Hematopoietic multipotent progenitor cell treated with erythropoietin and hydrocortisone succinate and interleukin-3 and kit ligand, for 8 days (in vitro differentiated cells): ENCODE measurements around the gene NUP153.
"Not testable (repeated sequence)": the region's sequence is repeated elsewhere in the genome, so short reads cannot be mapped to it uniquely, and the experiment has no call there.

ENCODE experiments used
- DNase-seq: peaks from one replicate; pipeline ENCODE4 v3.0.0-alpha.2; 2015

The NUP153 gene

DNA sequence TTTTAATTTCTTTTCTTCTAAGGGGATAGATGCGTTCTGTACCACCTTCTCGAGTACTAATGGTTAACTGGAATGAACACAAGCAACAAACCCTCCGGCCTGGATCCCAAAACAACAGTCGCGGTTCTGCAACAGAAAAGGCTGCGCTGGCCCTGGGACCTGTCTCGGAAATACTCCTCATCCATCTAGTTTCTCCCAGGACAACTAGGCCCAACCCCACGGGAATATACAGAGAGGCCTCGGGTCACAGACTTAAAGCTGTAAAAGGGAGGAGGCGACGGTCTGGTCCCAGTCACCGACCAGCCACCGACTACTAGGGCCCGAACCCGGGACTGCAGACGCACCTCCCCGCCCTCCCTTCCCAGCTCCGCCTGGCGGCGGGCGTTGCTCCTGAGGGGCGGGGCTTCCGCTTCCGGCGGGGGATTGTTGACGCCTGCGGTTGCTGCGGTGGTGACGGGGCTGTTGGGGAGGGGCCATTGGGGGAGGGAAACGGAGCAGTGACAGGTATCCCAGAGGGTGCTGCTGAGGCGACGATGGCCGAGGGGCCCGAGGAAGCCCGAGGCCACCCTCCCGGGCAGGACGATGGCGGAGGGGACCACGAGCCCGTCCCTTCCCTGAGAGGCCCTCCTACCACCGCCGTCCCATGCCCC is 106.7 kb downstream of the NUP153 start, which contains the start of gene FAM8A1:
TSS of gene FAM8A1 (plus strand) at position 426 of the 650 bp plus-strand sequence. CDS start at position 534, 108 bp downstream.
- DNase-seq, result peak; percentile 91

DNA sequence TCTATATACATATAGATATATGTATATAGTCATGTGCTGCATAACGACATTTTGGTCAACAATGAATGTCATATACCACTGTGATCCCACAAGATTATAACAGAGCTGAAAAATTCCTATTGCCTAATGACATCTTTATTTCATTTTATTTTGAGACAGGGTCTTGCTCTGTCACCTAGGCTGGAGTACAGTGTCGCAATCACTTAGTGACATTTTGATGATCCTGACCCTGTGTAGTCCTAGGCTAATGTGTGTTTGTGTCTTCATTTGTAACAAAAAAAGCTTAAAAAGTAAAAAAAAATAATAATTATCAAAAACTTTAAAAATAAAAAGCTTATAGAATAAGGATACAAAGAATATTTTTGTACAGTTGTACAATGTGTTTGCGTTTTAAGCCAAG is 110.6 kb downstream of the NUP153 start:
- DNase-seq, result no peak

- no peak for DNase-seq
Observed at GRCh38 chr6:17593246-17593645, 113.5 kb downstream of the NUP153 start.

GRCh38 chr6:17591287-17591686 is 115.4 kb downstream of the NUP153 start:
- DNase-seq, result no peak

DNA sequence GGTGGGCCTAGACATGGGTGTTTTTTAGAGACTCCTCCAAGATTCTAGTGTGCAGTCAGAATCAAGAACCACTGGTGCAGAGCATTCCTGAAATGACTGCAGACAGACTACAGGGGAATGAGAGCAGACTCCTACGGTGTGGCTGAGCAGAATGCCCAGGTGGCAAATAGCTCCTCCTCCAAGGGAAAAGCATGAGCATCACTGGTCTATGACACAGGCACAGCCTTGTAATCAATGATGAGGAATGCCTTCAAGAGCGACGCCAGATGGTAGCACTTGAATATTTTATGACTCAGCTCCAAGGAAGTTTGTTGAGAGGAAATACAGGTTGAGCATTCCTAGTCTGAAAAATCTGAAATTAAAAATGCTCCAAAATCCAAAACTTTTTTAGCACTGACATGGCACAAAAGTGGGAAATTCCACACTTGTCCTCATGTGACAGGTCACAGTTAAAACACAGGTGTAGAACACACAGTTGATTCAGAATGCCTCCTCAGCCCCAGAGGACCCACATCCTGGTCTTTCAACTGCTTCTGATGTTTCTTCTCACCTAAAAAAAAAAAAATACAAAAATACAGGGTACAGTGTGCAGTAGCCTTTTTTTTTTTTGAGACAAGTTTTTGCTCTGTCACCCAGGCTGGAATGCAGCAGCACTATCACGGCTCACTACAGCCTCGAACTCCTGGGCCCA is 117.2 kb downstream of the NUP153 start:
- DNase-seq, result no peak

DNA sequence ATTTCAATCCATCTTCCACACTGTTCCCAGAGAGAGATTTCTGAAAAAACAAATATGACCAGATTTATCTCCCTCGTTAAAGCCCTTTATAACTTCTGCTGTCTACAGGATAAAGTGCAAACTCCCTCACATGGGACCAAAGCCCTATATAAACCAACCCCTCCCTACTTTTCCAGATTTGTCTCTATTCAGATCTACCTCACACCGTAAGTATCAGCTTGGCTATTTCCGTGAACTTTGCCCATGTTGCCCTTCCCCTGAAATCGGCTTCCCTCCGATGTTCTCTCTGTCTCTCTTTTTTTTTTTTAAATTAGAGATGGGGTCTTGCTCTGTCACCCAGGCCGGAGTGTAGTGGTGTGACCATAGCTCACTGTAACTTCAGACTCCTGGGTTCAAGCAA is 118.7 kb downstream of the NUP153 start:
- no peak for DNase-seq

GRCh38 chr6:17586623-17587022 is 120.1 kb downstream of the NUP153 start:
- DNase-seq, result not testable (repeated sequence)

GRCh38 chr6:17585766-17586490 is 120.8 kb downstream of the NUP153 start:
- peak; percentile 28 for DNase-seq

DNA sequence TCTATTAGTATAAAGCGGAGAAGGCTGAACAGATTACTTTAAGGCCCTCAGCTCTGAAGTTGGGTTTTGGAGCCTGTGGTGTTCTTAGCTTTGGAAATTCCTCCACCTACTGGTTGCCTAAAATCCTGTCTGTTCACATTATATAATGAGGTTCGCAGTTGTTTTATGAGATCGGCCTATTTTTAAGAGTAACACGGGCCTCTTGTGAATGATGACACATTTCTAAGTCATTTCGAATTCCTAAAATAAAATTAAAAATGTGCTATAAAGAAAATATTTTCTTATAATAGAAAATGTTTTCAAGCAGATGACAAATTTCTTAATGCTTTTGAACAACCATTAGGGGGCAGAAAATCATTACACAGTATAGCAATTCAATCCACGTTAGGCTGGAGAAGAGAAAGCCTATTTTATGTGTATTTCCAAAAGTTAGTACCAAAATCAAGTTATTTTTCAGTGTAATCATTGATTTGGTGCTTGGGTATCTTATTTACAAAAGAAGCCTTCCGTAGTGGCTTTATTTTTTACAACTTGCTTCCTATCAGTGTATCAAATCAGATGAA is 122.4 kb downstream of the NUP153 start:
- peak; percentile 74 for DNase-seq

- no peak for DNase-seq
Observed at GRCh38 chr6:17583811-17584210, 122.9 kb downstream of the NUP153 start.

DNA sequence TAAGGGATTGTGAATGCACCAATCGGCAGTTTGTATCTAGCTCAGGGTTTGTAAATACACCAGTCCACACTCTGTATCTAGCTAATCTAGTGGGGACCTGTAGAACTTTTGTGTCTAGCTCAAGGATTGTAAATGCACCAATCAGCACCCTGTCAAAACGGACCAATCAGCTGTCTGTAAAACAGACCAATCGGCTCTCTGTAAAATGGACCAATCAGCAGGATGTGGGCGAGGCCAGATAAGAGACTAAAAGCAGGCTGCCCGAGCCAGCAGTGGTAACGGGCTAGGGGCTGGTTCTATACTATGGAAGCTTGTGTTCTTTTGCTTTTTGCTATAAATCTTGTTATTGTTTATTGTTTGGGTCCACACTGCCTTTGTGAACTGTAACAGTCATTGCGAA is 125.4 kb downstream of the NUP153 start:
- not testable (repeated sequence) for DNase-seq

DNA sequence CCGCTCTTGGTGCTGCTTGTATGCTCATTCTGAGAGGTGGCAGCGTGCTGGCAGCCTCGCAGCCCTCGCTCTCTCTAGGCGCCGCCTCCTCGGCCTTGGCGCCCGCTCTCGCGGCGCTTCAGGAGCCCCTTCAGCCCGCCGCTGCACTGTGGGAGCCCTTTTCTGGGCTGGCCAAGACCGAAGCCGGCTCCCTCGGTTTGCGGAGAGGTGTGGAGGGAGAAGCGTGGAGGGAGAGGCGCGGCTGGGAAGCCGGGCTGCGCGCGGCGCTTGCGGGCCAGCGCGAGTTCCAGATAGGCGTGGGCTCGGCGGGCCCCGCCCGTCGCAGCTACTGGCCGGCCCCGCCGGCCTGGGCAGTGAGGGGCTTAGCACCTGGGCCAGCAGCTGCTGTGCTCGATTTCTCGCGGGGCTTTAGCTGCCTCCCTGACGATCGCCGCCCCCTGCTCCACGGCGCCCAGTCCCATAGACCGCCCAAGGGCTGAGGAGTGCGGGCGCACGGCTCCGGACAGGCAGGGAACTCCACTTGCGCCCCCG is 126.1 kb downstream of the NUP153 start:
- DNase-seq, result peak; percentile 51

DNA sequence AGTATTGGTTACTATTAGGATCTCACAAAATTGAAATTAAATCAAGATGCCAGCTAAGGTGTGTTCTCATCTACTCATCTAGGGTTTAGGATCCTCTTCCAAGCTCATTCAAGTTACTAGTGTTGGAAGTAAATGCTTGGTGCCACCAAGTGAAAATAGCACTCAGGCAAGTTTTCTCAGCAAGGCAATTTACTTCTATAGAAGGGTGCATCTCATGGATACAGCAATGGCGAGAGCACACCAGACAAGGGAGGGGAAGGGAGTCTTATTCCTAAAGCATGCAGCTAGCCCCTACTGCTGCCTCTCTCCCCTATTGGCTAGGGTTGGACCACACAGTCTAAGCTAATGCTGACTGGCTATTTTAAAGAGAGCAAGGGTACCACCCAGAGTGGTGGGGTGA is 129.7 kb downstream of the NUP153 start:
- no peak for DNase-seq

- no peak for DNase-seq
Observed at GRCh38 chr6:17574866-17575560, 131.7 kb downstream of the NUP153 start.

- DNase-seq, result no peak
Observed at GRCh38 chr6:17565399-17565798, 141.3 kb downstream of the NUP153 start.
